OCI-LY3 (cell line): ENCODE data around the gene KIFBP.
A peak's percentile ranks its signal among the peaks of the same experiment; 100 is the strongest.

Experiments
- H2AFZ ChIP-seq: fragments of 200-600, 300-600 bp; shearing (Covaris generic); 2 replicates; pipeline ENCODE4 v1.6.0; 2014; ENCODE audit warnings: antibody characterized with exemption, low read depth, low read length
- H3K27ac ChIP-seq: fragments of 200-600, 300-600 bp; sonication (generic); 2 replicates; pipeline ENCODE4 v1.5.1; 2014; ENCODE audit warnings: mild to moderate bottlenecking, low read length, moderate library complexity, mixed read lengths
- H3K27me3 ChIP-seq: fragments of 200-600, 300-600 bp; sonication (generic); 2 replicates; pipeline ENCODE4 v1.6.1; 2014; ENCODE audit warnings: low read depth, low read length, mixed read lengths
- H3K36me3 ChIP-seq: fragments of 200-600, 300-600 bp; sonication (generic); replicated peaks from 2 replicates; pipeline ENCODE3; 2014; ENCODE audit warnings: low read depth, low read length, mixed read lengths
- H3K4me1 ChIP-seq: fragments of 300-600, 200-600 bp; sonication (generic); 2 replicates; pipeline ENCODE4 v1.6.1; 2014; ENCODE audit warnings: low read length, mixed read lengths
- H3K4me2 ChIP-seq: fragments of 200-600, 300-600 bp; sonication (generic); 2 replicates; pipeline ENCODE4 v1.6.1; 2014; ENCODE audit warnings: low read length, mixed read lengths
- H3K4me3 ChIP-seq: fragments of 300-600, 200-600 bp; sonication (generic); 2 replicates; pipeline ENCODE4 v1.5.1; 2014; ENCODE audit warnings: antibody characterized with exemption, mild to moderate bottlenecking, low read length, moderate library complexity
- H3K79me2 ChIP-seq: fragments of 300-600, 200-600 bp; shearing (Covaris generic); 2 replicates; pipeline ENCODE4 v1.6.1; 2014; ENCODE audit warnings: mild to moderate bottlenecking, low read length, mixed read lengths
- H3K9ac ChIP-seq: fragments of 300-600, 200-600 bp; shearing (Covaris generic); 2 replicates; pipeline ENCODE4 v1.6.0; 2014; ENCODE audit warnings: mild to moderate bottlenecking, low read length, moderate library complexity
- H3K9me3 ChIP-seq: fragments of 200-600, 300-600 bp; shearing (Covaris generic); 2 replicates; pipeline ENCODE4 v1.6.1; 2014; ENCODE audit warnings: low read length, mixed read lengths; ENCODE audit not compliant: insufficient read depth
- H4K20me1 ChIP-seq: fragments of 200-600, 300-600 bp; sonication (generic); 2 replicates; pipeline ENCODE4 v1.6.1; 2016; ENCODE audit warnings: low read length, mixed read lengths; ENCODE audit not compliant: insufficient read depth
- EZH2phosphoT487 ChIP-seq: fragments of 200-600 bp; shearing (Covaris generic); IDR thresholded peaks from 2 replicates; pipeline ENCODE4 v1.6.1; 2018; ENCODE audit warnings: antibody characterized with exemption, mixed run types, low read depth
- TF ChIP-seq, protein P1 (sequence below): fragments of 200-600, 300-600 bp; sonication (generic); IDR thresholded peaks from 2 replicates; pipeline ENCODE4 v1.5.1; 2014; ENCODE audit warnings: antibody characterized with exemption, low read length, low read depth

Gene KIFBP

DNA sequence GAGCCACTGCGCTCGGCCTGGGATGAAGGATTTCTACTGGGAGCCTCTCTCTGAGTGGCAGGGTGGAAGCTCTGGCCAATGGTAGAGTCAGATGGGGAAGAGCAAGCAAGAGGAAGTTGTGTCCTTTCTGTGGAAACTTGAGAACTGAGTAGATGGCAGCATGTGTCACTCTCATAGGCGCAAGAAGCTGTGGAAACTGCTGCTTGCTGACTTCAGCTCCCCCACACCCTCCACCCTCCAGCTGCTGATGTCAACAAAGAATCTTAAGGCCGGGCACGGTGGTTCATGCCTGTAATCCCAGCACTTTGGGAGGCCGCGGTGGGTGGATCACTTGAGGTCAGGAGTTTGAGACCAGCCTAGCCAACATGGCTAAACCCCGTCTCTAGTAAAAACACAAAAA, 59.5 kb downstream of the KIFBP start:
- H3K4me2 ChIP-seq: no peak overlapping the region
- H2AFZ ChIP-seq: no peak overlapping the region
- no peaks in the 10 kb centered on the region for H3K9me3 ChIP-seq
- no peaks in the 10 kb centered on the region for H4K20me1 ChIP-seq
- TF ChIP-seq EZH2phosphoT487: no peak
- TF ChIP-seq, protein P1, sequence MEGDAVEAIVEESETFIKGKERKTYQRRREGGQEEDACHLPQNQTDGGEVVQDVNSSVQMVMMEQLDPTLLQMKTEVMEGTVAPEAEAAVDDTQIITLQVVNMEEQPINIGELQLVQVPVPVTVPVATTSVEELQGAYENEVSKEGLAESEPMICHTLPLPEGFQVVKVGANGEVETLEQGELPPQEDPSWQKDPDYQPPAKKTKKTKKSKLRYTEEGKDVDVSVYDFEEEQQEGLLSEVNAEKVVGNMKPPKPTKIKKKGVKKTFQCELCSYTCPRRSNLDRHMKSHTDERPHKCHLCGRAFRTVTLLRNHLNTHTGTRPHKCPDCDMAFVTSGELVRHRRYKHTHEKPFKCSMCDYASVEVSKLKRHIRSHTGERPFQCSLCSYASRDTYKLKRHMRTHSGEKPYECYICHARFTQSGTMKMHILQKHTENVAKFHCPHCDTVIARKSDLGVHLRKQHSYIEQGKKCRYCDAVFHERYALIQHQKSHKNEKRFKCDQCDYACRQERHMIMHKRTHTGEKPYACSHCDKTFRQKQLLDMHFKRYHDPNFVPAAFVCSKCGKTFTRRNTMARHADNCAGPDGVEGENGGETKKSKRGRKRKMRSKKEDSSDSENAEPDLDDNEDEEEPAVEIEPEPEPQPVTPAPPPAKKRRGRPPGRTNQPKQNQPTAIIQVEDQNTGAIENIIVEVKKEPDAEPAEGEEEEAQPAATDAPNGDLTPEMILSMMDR: no peak
- H3K9ac ChIP-seq: no peak overlapping the region
- H3K4me1 ChIP-seq: peaks cover 74% of the 10 kb centered on the region
- no peaks in the 10 kb centered on the region for H3K27me3 ChIP-seq
- no peak overlapping the region for H3K4me3 ChIP-seq
- no peaks in the 10 kb centered on the region for H3K79me2 ChIP-seq
- no peak overlapping the region for H3K27ac ChIP-seq
- no peaks in the 10 kb centered on the region for H3K36me3 ChIP-seq

DNA sequence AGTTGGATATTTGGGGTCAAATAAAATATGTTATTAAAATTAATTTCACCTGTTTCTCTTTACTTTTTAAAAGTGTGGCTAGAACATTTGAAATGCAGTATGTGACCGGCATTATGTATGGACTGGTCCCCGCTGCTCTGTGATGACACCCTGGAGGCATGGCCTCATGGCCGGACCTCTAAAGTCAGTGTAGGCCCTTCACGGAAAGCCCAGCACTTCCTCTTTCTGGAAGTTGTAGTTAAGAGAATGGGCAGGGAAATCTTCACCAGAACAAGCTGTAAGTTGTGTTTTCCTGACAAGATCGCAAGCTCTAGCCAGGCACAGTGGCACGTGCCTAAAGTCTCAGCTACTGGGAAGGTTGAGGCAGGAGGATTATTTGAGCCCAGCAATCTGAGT, 61.0 kb downstream of the KIFBP start:
- no peak overlapping the region for H3K27ac ChIP-seq
- H3K9ac ChIP-seq: no peak overlapping the region
- peak overlapping the region; percentile 39; the same call in 1 of the 2 replicates for H2AFZ ChIP-seq
- no peaks in the 10 kb centered on the region for H3K9me3 ChIP-seq
- no peaks in the 10 kb centered on the region for H3K36me3 ChIP-seq
- H3K4me2 ChIP-seq: no peak overlapping the region
- H4K20me1 ChIP-seq: no peaks in the 10 kb centered on the region
- peaks cover 70% of the 10 kb centered on the region for H3K4me1 ChIP-seq
- no peaks in the 10 kb centered on the region for H3K79me2 ChIP-seq
- H3K27me3 ChIP-seq: no peaks in the 10 kb centered on the region
- H3K4me3 ChIP-seq: no peak overlapping the region
- TF ChIP-seq, protein P1: no peak
- no peak for TF ChIP-seq EZH2phosphoT487

DNA sequence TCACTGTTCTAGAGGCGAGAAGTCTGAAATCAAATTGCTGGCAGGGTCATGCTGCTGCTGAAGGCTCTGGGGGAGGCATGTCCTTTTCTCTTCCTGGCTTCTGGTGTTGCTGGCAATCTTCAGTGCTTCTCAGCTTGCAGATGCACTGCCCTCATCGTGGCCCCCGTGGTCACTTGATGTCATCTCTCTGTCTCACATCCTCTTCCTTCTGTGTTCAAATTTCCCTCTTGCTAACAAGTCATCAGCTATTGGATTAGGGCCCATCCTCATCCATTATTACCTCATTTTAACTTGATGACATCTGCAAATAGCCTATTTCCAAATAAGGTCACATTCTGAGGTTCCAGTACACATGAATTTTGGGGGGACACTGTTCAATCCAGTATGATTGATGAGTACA, 62.7 kb downstream of the KIFBP start:
- H3K9me3 ChIP-seq: no peaks in the 10 kb centered on the region
- peaks cover 64% of the 10 kb centered on the region for H3K4me1 ChIP-seq
- H3K79me2 ChIP-seq: no peaks in the 10 kb centered on the region
- H2AFZ ChIP-seq: no peak overlapping the region
- peak overlapping the region; percentile 18; the same call in 1 of the 2 replicates for H3K4me3 ChIP-seq
- H3K27ac ChIP-seq: peak overlapping the region; percentile 75
- no peaks in the 10 kb centered on the region for H3K27me3 ChIP-seq
- H3K36me3 ChIP-seq: no peaks in the 10 kb centered on the region
- H3K9ac ChIP-seq: peak overlapping the region; percentile 38; the same call in 1 of the 2 replicates
- peak overlapping the region; percentile 56 for H3K4me2 ChIP-seq
- no peaks in the 10 kb centered on the region for H4K20me1 ChIP-seq
- TF ChIP-seq, protein P1: no peak
- TF ChIP-seq EZH2phosphoT487: no peak

DNA sequence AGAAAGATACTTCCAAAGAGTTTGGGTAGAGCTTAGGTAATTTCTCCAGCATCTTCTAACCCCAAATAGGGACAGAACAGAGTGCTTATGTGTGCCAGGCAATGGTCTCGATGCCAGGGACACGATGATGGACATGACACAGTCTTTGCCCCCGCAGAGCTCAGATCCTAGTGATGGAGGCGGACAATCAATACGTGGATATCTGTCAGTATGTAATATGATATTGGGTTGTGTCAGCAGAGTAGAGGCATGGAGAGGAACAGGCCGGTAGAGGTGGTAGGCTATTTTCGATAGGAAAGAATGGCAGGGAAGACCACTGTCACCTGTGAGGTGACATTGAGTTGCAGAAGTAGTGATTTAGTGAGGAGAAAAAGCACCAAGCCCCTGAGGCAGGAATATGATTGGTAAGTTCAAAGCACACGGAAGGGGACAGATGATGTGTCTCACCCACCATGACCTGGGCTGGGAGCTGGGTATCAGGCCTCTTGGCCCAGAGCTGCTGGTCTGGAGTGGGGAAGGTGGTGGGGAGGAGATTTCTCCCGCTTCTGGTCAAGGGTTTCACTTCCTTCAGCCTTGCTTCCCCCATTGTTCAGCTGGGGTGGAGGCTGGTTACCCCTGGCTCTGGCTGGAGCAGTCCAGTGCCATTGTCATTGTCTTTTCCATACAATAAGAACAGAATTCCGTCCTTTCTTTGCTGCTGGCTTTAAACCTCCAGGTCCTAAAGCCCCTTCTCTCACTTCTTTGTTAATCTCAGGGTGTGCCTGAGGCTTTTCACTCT, 63.3 kb downstream of the KIFBP start:
- Histone ChIP-seq H4K20me1 (no peaks in the 10 kb centered on the region), H3K4me3 (no peak overlapping the region; the same call in 1 of the 2 replicates), H3K9me3 (no peaks in the 10 kb centered on the region), H3K79me2 (no peaks in the 10 kb centered on the region), H3K9ac (peak overlapping the region; percentile 29; the same call in 1 of the 2 replicates), H3K4me2 (peak overlapping the region; percentile 56), H3K36me3 (no peaks in the 10 kb centered on the region), H2AFZ (no peak overlapping the region), H3K4me1 (peaks cover 70% of the 10 kb centered on the region), H3K27ac (peak overlapping the region; percentile 75), H3K27me3 (no peaks in the 10 kb centered on the region)
- TF ChIP-seq, protein P1: no peak
- TF ChIP-seq EZH2phosphoT487: no peak
